ENCODE results near the gene AP3B1.

GRCh38 chr5:78253201-78253600 is 41.3 kb downstream of the AP3B1 start:
- TF ChIP-seq CTCF (conservative IDR thresholded peaks at IDR 0.05): no peak
- no peak for TF ChIP-seq ZFX (IDR thresholded peaks at IDR 0.05)

All from C4-2B (cell line).